CD1c-positive myeloid dendritic cell (primary cell): ENCODE measurements around the gene GPR55.

Experiments used
- DNase-seq: peaks from one replicate; pipeline ENCODE4 v3.0.0-alpha.2; 2016; ENCODE audit errors: extremely low spot score

GPR55 gene

DNA sequence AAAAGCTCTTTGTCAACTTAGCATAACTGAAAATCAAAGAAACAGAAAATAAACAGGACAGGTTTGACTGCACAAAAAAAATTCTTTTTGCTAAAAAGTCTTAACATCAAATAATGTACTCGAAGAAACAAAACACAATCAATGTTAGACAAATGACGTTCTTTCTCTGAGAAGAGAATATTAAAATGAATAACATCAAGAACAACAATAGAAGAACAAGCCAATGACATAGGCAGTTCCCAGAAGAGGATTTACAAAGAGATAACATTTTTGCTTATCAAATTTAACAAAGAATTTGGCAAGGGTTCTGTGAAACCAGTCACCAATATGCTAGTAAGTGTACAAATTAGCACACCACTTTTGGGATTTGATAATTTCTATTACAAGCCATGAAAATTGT, 5.8 kb downstream of the GPR55 start:
- DNase-seq, result no peak

DNA sequence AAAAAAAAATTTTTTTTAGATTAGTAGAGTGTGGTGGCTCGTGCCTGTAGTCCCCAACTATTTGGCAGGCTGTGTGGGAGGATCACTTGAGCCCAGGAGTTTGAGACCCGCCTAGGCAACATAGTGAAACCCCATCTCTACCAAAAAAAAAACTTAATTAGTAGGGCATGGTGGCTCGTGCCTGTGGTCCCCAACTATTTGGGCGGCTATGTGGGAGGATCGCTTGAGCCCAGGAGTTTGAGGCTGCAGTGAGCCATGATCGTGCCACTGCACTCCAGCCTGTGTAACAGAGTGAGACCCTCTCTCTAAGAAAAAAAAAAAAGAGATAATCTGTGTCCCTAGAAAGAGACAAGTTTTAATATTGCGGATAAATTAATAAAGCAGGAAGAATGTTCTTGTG, 8.8 kb downstream of the GPR55 start:
- no peak for DNase-seq

DNA sequence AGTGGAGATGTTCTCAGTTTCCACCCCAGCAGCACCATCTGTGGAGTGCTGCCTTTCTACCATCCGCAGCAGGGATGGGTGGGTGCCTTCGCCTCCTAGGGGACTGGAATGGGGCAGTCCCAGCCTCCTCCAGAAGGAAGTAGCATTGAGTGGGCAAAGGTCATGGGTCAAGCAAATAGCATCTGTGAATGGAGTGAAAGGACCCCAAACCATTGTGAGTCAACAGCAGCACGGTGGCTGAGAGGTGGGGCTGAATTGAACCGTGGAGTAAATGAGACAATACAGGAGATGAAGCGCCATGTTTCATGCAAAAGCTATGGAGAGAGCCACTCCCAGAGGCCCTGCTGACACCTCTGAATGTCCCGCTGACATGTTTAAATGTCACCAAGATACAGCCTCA, 9.7 kb downstream of the GPR55 start:
- DNase-seq, result no peak

DNA sequence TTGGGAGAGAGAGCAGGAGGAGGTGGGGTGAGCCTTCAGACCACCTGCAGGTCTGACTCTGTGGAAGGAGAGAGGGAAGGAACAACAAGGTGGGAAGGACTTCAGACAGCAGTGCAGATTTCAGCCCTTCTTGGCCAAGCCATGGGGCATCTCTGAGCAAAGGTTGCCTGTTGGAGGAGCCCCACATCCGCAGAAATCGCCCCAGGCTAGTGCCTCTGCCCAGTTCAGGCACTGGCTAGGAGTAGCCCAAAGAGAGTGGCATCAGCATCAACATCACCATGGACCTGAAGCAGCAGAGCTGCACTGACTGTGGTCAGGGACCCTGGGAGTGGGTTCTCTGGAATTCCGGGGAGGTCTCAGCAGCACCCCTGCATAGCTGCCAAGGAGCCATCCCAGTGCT, 10.2 kb downstream of the GPR55 start:
- no peak for DNase-seq

DNA sequence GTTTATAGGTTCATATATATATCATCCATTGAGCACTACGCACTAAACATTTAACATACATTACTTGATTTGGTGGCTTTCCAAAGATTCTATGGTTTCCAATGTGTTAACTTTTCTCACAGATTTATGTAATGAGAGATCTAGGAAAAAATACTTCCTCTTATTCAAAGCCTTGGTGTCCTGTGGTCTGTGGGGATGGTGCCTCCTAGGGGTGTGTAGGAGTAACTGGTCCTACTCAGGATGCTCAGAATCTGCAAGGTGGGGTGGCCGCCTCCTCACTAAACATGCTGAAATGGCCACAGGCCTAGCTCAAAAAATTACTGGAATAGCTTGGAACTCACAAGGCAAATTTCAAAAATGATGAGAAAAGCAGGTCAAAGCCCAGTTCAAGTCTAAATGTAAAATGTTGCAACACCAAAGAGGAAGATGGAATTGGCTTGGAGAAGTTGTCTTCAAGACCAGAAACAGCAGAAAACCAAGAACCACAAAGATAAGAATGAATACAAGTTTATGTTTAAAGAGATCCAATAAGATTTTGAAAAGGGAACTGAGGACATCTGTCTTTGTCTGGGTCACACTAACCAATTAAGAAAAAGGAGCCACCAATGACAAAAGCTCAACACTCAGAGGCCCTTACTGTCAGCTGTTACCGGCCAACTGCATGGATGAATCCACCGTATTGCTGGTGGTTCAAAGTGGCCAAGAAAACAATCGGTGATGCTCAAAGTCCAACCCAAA, 11.5 kb downstream of the GPR55 start:
- peak; percentile 82 for DNase-seq

DNA sequence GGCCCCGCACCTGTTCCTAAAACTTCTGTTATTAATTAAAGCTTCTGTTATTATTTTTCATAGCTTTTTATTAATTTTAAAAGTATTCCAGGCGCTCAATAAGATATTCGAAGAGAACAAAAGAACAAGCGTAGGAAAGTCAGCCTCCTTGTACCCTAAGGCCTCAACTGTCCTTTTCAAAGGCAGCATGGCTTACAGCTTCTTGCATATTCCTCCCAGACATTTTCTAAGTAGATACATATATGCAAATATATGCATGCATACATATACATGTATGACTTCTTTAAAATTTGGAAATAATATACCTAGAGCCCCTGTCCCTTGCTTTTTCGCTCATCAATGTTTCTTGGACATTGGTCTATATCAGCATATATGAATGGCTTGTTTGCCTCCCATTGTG, 12.3 kb downstream of the GPR55 start:
- DNase-seq, result no peak

DNA sequence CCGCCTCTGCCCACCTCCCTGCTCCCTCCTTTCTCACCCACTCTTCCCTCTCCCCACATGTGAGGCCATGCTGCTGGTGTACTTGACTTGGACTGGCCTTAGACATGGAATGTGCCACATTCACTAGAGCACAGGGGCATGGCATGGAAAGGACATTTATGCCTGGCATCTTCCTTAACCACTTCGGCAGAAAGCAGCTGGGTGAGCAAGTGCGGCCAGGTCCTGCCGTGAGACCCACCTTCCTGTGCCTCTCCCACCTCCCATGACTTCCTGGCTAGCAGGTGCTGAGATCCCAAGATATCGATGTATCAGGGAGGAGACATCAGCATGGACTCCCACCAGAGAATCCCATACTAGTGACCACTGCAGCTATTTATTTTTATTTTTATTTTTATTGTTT, 13.0 kb downstream of the GPR55 start:
- DNase-seq, result no peak

DNA sequence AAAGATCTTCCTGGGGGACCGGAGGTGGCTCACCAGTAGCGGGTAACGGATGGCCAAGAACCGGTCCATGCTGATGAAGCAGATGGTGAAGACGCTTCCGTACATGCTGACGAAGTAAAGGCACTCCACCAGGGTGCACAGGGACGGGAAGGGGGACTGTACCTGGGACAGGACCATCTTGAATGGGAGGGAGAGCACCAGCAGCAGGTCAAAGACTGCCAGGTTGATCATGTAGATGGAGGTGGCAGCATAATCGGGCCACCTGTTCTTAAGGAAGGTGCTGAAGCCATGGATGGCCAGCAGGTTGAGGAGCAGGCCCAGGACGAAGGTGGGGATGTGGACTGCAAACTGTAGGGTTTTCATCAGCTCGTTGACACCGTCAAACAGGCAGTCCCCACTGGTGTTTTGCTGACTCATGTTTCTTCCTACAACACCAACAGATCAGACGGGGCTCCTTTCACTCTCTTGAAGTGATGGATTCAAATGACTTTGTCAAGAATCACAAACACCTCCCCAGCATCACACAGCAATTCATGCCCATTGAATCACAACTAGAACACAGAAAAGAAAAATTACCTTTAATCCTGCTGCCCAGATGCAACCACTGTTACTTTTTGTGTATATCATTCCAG, 14.4 kb downstream of the GPR55 start:
- DNase-seq, result no peak

DNA sequence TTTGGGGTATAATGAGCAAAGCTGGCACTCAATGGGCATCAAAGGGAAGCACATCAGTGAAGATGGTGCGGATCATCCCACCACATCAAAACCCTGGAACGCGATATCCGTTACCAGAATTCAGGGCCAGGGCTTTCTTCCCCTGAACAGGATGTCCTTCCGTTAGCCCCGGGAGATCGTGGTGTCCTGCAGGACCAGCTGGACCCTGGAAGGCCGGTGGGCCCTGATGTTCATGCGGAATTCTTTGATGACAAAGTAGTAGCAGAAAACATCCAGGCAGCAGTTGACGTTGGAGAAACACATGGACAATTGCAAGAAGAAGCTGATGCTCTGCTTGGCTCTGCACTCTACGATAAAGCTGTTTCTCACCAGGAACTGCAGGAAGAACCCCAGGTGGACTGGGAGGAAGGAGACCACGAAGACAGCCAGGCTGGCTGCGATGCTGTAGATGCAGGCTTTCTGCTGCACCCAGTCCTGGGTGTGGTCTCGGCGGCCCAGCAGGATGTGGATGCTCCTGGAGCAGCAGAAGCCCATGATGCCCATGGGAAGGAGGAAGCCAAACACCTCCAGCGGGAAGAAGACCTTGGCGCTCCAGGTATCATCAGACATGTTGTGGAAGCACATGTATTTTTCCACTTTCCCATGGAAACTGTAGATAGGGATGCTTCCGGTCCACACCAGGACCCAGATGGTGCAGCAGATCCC, 15.0 kb downstream of the GPR55 start:
- no peak for DNase-seq

DNA sequence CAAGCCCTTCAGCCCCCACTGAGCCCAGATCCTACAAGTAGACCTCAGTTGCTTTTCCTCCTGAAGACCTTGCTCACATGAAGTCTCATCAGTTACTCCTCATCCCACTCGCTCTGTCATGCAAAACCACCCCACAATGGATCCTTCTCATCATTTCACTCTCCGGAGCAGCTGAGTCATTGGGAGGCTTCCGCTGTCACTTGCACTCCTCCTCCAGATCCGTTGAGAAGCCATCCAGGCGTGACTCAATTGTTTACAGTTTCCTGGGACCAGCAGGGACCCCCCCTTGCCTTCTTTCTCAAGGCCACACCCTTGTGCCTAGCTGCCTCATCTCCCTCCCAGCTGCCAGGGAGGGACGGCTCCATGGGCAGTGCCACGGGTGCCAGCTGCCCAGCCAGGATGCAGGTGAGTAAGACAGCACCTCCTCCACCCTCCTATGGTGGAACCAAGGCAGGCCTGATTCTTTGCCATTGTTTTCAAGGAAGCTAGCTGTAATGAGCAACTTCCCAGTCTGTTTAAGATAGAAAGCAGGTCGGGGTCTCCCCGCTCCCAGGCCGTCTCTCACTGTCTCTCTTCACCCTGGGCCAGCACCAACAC, 16.3 kb downstream of the GPR55 start:
- DNase-seq, result peak; percentile 69

DNA sequence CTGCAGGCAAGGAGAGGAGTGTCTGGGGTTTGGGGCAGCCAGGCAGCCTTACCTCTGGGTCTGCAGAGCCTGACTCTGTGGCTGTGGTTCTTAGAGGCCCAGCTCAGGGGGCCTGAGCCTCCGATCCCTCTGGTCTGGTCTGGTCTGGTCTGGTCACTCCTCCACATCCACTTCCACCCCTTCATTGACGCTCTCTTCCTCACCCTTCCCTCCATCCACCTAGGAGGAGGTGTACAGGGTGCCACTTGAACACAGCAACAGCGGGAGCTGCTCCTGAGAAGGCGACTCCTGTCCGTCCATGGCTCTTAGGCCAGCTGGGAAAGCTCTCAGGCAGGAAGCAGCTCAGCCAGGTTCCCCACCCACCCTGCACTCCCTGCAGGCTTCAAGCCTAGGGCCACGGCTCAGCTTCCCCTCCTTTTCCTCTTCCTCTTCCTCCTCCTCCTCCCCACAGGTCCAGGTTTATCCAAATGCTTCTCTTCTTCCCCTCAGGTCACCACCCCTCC, 16.9 kb downstream of the GPR55 start:
- no peak for DNase-seq

DNA sequence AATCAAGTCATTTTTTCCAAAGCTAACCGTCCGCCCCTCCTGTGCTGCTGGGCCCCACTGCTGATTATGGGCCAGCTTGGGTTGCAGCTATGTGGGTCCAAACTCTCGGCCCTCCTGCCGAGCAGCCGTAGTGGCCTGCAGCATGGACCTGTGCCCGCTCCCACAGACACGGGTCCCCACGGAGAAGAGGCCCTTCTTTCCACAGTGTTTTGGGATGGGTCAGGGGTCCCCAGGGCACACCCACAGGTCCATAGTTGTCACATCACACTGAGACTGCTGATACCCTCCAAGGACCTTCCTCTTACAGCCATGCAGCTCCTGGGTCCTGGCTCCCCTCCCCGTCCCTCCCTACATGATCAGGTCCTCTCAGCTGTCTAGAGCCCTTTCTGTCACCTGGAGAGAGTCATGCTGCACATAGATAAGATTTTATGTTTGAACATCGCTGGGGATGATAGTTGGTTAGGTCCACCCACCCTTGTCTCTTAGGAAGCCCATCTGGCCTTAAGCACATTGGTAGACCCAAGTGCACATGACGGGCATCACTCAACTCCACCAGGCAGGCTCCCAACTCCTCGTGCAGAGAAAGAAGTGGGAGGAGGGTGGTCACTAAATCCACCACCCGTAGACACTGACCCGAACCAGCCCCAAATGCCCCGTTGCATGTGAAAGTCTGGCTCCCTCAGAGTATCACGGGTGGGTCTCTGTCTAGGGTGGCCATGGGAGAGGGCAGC, 17.5 kb downstream of the GPR55 start:
- no peak for DNase-seq

DNA sequence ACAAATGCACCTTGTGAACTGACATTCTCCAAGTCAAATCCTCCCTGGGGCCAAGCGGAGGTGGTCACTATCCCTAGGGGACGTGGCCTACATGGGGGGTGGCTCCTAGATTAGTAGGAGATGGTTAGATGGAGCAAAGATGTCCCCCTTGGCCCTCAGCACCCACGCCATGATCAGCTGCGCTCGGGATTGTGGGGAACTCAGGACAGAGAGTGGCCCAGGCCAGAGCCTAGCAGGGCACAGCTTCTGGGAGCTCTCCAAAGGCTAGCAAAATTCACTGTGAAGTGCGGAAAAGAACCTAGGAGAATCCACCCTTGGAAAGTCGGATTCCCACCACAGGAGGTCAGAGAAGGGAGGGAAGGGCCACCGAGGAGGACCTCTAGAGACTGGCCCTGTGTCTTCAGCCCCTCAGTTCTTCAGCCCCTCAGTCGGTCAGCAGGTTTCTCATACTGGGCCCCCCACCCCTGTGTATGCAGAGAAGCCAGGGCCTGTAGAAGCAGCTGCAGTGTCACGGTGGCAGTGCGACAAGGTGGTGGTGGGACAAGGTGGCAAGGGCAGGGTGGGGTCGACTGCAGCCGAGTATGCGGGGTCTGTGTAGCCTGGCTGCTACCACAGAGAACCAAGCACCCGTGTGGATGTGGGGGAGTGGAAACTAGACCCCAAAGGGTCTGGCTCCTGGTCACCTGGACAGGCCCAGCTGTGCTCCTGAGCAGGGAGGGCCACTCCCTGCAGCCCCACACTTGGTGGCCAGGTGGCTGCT, 18.4 kb downstream of the GPR55 start:
- no peak for DNase-seq

DNA sequence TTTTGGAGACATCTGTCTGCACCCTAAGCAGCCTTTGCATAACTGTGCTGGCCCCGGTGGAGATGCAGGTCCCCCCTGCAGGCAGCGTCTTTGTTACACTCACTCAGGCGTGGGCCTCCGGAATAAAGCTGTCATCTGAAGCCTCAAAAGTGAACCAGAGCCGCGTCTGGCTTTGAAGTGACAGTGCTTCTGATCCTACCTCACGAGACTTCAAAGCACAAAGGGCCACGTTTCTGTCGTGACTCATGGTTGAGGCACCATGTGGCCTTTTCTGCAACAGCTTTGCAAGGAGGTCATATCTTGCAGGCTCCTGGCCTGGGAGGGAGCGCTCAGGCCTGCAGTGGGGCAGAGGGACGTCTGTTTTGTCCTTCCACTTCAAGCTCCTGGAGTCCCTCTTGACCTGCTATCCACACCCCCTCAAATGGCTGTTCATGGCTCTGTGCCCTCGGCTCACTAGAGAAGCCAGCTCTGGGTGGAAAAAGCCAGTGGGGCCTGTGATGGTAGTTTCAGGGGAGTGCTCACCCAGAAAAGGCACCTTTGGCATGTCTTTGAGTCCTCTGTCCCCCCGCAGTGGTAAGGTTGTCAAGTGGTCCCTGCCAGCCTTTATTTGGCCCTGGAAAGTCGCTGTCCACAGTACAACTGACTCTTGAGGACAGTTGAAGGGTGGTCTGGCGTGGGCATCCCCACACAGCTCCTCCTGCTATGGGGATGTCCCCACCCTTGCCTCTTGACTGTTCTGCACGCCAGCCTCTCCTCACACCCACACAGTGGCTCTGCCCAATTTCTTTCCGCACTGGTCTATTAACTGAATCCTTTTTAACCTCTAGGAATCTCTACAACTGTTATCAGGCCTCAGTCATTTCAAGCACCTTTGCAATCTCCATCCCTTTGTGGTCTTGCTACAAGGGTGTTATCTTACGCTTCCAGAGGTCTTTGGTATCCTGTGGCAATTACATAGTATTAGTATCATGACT, 19.3 kb downstream of the GPR55 start:
- no peak for DNase-seq

DNA sequence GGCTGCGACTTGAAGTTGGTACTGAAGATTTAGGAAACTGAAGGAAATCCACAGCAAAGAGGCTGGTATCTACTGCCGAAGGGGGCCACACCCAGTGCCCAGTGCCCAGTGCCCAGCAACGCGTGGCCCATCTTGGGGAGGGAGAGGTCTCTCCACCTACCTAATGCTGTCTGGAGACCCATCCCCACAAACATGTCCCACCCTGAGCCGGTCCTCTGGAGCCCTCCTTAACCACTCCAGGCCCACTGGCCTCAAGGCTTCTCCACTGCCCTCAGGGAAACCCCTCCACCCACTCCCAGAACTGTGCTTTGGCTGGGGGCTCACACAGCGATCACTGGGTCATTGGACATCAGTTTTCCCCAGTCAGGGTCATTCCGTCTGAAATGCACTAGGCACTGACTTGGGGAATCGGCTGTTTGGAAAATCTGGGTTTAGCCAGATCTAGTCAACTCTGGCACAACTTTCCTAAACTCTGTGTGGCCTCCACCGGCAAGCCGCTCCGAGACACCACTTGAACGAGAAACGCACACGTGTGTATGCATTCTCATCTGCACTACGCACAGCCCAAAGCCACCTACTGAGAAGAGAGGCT, 20.1 kb downstream of the GPR55 start:
- DNase-seq, result no peak

DNA sequence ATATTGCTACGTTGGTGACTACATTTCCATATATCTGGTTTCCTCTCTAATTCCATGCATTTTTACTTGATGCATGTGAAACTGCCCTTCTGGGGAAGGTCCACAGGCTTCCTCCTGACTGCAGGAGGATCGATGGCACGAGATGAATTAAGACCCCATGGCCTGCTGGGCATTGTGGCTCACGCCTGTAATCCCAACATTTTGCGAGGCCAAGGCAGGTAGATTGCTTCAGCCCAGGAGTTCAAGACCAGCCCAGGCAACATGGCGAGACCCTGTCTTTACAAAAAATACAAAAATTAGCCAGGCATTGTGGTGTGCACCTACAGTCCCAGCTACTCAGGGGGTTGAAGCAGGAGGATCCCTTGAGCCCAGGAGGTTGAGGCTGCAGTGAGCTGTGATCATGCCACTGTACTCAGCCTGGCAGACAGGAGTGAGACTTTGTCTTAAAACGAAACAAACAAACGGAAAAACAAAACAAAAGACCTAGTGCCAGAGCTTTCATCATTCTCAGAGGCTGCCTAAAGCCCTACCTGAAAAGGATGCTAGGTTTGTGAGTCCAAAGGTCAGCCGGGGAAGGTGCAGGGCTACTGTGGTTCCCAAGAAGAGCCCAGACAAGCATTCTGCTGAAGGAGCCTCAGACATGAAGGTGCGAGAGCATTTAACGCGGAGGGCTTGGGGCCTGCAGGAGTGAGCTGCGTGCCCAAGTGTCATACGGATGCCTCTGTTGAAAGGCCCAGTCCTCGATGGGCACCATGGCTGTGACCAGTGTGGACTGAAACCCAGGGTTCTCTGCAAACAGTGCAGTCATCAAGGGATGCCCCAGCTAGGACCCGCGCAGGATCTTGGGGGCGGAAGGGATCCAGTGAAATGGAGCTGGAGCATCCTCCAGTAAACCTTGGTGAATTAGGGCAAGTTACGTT, 21.6 kb downstream of the GPR55 start:
- no peak for DNase-seq

DNA sequence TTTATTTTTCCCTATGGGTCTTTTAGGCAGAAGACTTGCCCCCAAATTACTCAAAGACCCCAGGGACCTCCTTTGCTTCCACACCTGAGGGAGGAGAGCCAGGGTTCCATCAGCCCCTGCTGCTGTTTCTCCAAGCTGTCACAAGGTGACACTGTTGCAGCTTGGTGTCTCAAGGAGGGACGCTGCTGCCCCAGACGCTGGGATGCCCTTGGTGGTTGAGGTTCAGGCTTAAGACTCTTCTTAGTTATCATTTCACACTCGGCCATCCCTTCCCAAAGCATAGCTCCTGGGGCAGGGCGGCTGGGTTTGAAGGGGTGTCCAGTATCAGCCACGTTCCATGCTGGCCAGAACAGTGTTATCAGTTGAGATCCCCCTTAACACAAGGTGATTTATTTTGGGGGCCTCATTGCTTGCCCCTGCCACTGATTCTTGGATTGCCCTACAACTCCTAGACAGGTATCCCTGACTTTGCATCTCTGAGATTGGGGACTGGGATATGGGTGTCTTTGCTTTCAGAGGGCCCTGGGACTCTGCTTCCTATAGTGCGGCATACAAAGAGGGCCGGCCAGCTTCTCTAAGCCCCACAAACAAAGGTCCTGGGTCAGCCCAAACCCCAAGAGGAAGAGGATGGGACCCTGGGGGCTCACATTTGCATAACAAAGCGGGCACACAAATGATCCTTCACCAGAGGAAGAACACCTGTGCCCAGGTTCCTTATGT, 22.7 kb downstream of the GPR55 start:
- DNase-seq, result peak; percentile 73

DNA sequence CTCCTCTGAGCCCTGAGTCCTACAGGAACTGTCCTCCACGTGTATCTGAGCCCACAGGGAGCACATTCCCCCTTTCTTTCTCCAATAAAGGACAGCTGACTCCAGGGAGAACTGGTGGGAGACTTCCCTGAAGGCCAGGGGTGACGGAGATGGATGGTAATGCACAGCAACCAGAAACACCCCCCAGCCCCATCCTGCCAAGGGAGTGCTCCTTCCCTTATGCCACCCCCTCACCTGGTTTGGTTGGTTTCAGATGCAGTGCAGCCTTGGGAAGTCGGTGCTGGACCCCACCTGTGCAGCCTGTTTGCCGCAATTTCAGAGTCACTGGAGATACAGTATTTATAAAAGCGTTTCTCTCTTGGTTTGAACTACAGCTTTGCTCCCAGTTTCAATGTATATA, 24.0 kb downstream of the GPR55 start:
- no peak for DNase-seq
